HG02981 (cell line): ENCODE data around the gene TP53BP2.
A peak's percentile ranks its signal among the peaks of the same experiment; 100 is the strongest.
"Not testable (repeated sequence)": the region's sequence is repeated elsewhere in the genome, so short reads cannot be mapped to it uniquely, and the experiment has no call there.

Source experiments
- ATAC-seq: cut with Tn5 transposase; IDR thresholded peaks from one replicate; pipeline ENCODE4 v1.9.1; 2021; ENCODE audit warnings: mild to moderate bottlenecking, moderate library complexity; ENCODE audit not compliant: unreplicated experiment

Gene TP53BP2

DNA sequence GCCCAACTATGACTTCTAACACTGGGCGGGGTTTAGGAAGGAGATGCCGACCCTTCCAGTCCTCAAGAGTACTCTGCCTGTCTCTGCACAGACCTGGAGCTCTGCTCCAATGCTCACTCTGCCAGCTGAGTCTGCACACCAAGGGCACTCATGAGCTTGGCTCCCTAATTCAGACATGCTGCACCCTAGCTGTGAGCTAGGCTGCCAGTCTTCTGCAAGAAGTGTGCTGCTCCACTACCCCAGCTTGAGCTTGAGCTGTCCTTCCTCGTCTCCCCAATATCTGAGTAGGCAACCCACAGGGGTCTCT is 13.2 kb downstream of the TP53BP2 start:
- peak; percentile 45 for ATAC-seq

DNA sequence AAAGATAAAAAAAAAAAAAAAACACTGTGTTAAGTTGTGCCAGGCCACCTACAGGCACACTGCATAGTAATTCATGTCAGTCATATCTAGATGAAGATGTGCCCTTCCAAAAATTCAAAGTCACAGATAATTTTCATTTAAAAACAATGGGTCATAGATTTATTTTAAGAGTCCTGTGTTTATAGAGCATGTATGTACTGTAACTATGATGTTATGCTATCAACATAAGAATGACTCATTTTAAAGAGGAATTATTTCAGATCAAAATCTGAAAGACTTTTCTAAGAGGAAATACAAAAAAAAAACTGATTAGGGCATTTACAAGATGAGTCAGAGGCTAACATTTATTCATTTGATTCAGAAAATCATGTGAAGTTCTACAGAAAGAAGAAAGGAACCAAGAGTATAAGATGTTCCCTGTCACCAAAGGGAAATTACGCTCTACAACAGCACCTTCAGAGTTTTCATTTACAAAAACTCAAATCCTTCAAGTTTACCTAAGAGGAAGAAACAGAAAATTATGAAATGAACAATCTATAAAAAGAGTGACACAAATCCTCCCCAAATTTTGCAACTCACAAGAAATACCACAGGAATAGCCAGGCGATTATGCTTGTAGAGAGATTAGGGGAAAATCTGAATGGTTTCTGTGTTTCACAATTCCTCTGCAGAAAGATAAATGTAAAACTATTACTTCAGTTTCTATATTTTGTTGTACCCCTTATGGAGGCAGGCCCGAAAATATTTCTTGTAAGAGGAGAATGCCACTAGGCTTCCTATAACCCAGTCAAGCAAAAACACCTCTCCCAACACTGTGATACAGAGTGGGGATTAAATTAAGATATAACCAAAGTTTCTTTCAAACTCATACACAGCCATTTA is 13.8 kb downstream of the TP53BP2 start:
- ATAC-seq: peak; percentile 55

DNA sequence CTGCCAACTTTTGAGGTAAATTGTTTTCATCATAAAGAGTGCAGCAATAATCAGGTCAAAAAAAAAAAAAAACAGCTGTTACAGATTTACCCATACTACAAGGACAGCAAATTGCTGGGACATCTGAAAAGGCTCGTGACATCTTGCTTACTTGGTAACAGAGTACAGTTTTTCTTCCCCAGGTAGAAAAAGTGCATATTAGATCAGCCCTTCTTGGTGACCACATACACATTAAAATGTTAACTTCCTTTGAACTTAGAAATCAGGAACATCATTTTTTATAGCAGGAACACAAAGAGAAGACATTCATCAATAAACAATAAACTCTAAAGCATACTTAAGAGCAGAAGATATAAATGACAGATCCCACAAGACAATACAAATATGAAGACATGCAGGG is 16.1 kb downstream of the TP53BP2 start:
- no peak for ATAC-seq

DNA sequence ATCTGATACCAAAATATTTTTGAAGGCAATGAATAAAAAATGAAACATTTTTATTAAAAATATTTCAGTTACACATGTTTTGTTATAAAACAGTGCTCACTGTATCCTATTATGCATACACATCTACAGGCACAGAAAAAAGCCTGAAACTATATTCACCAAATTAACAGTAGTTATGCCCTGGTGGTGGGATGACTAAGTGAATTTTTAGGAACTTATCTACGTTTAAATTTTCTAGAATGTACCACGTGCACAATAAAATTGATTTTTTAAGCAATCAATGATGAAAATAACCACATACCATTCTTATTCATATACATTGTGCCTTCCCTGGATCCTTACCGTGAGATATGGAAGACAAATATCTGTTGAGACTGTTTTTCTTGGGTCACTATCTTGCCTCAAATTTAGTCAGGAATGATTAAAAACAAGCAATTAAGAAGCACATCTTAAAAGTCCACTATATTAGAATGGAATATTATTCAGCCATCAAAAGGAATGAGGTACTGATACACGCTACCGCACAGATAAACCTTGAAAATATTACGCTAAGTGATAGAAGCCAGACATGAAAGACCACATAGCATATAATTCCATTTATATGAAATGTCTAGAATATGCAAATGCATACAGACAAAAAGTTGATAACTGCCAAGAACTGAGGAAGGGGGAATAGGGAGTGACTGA is 17.4 kb downstream of the TP53BP2 start:
- ATAC-seq: no peak

DNA sequence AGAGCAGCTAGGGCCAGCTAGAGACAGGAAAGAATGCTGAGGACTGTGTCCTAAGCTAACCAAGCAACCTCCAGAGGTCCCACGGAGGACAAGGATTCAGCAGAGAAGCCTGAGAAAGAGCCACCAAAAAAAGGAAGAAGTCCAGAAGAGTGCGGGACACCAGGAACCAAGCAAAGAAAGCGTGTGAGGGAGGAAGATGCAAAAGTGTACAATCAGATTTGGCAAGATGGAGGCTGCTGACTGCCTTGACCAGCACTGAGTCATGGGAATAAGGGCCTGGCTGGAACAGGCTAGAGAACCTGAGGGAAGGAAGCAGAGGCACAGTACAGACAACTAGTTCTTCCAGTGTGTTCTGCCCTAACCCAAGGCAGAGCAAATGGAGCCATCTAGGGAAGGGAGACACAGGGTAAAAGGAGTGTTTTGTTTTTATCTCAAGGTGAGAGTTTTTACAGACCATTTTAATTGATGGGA is 18.5 kb downstream of the TP53BP2 start:
- no peak for ATAC-seq

DNA sequence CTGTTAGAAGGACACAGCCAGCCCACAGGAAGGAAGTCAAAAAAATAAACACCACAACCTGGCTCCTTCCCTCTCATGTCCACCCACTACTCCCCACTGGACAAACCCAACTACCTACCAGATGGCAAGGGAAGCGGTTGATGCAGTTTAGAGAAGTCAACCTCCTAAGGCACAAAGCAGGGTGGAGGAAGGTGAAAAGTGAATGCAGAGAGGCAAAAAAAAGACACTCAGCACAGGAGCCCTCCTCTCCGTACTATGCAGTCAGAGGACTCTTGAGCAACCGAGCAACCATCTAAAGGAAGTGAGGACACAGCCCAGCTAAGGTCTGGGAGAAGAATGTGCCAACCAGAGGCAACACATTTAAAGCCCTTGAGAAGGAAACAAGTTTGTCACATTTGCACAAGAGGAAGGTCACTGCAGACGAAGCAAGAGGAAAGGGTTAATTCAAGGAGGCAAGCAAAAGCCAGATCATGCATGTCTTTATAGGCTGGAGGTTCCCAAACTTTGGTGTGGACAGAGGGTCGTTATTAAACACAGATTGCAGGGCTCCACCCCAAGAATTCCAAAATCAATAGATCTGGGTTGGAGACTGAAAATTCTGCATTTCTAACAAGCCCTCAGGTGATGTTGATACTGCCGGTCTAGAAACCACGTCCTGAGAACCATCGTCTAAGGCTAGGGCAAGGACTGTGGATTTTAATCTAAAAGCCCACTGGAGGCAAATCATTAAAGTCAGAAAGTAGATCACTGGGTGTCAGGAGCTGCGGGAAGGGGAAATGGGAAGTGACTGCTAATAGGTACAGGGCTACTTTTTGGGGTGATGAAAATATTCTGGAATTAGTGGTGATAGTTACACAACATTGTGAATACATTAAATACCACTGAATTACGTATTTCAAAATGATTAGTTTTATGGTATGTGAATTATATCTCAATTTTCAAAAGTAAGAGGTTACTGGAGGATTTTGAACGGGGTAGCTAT is 19.7 kb downstream of the TP53BP2 start:
- ATAC-seq: no peak

DNA sequence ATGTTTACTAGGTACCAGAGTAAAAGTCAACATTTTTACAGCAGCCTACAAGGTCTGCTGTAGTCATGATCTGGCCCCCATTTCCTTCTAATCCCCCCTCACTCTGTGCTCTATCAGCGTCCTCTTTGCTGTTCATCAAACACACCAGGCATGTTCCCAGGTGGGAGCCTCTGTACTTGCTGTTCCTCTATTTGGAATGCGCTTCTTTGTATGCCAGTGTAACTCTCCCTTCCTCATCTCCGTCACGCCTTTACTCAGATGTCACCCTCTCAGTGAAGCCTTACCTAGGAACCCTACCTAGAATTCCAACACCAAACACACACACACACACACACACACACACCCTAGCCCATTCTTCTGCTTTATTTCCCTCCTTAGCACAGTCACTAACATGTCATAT is 21.0 kb downstream of the TP53BP2 start:
- ATAC-seq: no peak

DNA sequence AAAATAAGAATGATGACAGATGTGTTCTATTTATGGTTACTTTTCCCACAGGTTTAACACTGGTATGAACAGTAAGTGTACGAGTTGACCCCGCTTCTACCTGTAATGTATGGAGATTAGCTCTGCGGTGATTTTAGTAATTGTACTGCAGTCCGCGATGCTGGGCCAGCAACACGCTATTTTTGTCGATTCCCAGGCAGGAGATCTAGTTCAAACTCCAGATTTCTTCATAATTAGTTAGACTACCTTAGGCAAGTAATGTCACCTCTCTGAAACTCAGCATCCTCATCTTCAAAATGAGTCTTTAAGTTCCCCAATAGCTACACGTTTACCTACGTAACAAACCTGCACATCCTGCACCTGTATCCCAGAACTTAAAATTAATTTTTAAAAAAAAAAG is 21.5 kb downstream of the TP53BP2 start:
- no peak for ATAC-seq

DNA sequence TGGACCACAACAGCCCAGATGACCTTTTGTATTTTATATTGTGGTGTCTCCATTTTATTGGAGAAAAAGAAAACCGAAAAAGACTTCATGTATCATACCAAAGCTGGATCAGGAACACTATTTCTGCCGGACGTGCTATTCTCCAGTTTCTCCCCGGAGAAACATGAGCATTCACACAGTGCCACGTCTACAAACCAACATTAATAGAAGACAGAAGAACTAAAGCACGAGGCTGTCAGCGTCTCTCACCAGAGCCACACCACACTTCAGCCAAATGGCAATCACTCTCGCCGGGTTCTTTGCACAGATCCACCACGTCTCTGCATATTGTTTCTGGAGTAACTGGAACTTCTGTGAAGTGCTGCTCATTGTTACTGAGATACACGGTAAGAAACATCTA is 24.8 kb downstream of the TP53BP2 start:
- ATAC-seq: no peak

DNA sequence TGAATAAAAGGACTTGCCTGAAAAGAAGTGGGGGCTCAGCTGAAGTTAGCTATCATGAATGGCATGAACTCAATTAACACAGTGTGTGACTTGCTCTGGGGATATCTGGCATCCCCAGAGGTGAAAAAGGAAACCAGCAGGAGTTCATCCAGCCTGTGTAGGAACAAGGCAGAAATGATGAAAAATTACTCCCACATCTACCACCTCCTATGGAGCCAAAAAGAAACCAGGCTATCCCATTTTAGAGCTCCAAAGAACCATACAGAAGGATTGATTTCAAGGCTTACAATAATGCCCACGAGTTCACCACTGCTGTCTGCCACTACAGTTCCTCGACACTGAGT is 25.3 kb downstream of the TP53BP2 start:
- ATAC-seq: no peak

DNA sequence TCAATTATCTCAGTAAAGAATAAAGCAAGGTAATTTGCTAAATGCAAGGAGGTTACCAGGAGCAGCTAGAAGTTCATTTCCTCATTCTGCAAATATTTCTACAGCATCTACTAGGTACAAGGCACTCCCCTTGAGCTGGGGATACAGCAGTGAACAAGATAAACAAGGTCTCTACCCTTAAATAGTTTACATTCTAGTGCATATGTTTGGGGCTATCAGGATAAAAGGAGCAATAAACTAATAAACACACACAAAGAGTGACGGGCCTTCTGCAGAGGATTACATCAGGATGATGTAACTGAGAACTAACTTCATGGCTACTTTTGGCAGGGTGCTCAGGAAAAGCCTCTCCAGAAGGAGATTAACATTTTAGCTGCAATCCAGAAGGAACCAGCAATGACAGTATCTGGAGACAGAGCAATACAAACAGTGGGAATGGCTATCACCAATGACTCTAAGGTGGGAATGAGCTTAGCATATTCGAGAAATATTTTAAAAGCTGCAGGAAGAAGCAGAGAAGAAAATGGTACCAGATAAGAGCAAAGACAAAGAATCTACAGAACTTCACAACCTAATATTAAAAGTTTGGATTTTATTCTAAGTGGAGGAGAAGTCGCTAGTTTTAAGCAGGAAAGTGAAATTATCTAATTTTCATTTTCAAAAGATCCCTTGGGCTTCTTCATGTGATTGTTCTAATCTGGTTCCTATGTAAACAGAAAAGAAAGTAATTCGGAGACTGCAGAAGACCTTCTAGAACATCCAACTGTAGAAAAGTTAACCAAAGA is 25.8 kb downstream of the TP53BP2 start:
- no peak for ATAC-seq

DNA sequence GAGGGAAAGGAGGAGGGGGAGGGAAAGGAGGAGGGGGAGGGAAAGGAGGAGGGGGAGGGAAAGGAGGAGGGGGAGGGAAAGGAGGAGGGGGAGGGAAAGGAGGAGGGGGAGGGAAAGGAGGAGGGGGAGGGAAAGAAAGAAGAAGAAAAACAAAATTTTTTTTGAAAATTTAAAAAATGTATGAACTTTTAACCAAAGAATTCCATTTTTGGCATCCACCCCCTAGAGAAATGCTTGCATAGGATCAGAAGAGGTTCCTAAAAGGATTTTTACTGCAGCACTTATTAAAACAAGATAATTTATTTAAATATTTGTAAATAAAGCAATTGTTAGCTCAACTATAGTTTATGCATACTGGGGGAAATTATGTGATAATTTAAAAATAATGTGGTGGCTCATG is 28.5 kb downstream of the TP53BP2 start:
- ATAC-seq: not testable (repeated sequence)

DNA sequence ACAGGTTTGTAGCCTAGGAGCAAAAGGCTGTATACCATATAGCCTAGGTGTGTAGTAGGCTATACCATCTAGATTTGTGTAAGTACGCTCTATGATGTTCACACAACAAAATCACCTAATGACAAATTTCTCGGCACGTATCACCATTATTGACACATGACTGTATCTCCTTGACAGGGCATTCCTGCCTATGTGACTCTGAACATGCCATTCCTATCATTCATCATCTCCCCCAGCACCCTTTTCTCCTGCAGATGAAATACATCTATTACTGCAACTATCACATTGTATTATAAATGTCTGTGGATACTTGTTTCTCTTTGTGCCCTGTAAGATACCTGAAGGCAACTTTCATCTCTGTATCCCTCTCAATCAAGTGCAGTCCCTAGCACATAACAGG is 29.9 kb downstream of the TP53BP2 start:
- no peak for ATAC-seq

DNA sequence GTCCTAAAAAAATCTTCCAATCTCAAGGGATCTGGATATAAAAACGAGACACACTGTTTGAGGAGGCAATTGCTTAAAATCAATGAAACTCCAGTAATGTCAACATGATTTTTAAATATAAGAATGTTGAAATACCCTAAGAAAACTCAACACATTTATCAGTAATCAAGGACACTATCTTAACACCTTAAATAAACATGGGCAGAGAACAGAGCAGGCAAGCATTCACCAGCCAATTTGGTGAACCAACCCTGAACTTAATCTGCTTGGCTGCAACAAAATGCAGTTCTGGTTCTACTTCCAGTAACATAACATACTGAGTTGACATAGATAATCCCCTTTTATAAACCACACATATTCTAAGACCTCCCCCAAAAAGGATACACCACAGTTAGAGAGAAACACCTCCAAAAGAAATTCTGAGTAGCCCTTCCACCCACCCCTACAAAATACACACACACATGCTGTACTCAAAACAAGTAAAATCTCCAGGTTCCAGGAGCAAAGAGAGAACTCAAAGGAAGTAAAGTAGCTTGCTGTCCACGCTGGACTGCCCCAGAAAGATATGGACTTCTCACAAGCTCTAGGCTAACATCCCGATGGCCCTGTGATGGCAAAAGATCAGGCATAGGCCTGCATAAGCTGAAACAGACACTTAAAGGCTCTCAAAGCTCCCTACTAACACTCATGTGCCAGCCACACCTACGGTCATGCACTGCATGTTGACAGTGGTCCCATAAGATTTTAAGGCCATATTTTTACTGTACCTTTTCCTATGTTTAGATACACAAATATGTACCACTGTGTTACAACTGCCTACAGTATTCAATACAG is 30.5 kb downstream of the TP53BP2 start:
- ATAC-seq: no peak

DNA sequence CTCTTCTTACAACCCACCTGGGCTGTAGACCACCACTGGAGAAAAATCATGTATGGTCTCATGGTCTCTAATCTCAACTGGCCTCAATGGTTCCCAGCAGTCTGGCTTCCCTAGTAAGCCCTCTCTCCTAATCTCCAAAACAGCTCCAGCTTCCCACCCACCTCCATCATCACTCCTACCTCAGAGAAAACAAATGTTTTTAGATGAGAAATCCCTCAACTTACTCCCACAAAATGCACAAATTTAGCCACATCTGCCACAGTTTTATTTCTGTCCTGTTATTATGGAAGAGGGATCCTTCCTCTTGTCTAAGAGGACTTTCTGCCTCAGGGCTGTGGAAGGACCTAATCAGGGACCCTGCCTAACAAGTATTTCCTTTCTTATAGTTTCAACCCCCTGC is 32.1 kb downstream of the TP53BP2 start:
- ATAC-seq: no peak

DNA sequence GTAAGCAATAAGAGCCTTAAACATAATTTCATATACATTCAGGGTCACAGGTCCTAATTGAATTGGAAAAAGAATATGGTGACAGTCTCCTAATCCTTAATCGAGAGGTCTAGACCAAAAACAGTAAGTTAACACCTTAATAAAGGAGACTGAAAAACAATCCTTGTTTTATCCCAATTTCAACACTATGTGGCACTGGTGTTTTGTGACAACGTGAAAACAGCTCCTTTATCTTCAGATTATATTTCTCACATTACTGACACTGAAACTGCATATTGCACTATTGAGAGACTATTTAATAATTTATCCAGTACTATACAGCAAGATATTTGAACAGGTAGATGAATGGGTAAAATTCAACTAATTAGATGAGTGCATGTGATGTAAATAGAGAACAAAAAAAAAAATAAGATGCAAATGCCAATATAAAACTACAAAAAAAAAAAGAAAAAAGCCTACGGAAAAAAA is 34.1 kb downstream of the TP53BP2 start:
- no peak for ATAC-seq

DNA sequence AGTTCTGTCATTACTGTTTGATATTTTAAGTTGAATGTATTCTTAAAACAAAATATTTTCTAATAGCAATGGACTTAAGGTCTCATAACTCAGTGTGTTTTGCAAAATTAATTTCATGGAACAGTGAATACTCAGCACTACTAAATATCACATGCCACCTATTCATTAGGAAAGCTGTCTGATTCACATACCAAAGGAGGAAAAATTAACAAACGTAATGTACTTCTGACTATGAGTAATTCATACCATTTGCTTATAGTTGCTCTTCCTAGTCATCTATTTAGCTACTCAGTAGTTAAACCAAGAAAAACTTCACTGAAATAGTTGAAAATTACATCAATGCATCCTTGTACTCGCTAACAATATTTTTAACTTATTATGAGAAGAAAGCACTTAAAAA is 35.2 kb downstream of the TP53BP2 start:
- no peak for ATAC-seq

DNA sequence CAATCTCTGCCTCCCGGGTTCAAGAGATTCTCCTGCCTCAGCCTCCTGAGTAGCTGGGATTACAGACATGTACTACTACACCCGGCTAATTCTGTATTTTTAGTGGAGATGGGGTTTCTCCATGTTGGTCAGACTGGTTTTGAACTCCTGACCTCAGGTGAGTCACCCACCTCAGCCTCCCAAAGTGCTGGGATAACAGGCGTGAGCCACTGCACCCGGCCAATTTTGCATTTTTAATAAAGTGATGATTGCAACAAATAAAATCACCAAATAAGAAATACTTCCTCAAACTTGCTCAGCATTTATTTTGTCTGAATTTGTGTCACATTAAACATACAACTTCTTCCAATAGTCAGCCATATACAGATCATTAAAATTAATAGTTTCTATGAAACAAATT is 35.8 kb downstream of the TP53BP2 start:
- ATAC-seq: not testable (repeated sequence)

DNA sequence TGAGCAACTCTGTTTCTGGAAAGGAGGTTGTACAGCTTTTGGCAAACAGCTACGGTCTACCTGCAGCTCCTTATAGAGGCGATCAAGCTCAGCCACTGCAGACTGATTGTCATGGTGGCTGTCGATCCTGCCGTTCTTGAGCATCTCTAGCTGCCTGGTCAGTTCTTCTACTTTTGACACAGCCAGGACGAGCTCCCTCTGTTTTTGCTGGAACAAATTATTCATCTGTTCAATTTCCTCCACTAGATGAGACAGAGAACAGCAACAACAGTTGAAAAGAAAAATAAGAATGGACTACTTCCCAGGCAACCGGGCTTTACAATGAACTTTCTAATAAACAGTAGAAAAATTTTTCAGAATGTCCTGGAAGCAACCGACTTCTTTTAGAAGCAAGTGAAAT is 42.5 kb downstream of the TP53BP2 start:
- no peak for ATAC-seq

DNA sequence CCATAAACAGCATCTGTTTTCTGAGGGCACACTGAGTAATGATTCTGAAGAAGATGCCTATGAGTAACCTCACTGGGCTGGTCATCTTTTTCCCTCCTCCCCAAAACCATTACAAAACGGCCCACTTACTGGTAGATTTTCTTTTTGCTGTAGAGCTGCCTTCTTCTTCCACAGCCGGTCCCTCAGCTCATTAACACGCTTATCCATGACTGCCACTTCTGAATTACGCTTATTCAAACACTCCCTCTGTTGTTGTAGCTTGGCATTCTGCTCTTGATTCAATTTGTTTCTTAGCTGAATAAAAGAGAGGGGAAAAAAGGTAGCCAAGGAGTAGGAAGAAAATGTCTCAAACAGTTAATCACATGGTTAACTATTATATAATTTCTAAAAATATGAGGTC is 43.1 kb downstream of the TP53BP2 start:
- no peak for ATAC-seq
